ENCODE results near the gene WDR38.

The WDR38 gene

DNA sequence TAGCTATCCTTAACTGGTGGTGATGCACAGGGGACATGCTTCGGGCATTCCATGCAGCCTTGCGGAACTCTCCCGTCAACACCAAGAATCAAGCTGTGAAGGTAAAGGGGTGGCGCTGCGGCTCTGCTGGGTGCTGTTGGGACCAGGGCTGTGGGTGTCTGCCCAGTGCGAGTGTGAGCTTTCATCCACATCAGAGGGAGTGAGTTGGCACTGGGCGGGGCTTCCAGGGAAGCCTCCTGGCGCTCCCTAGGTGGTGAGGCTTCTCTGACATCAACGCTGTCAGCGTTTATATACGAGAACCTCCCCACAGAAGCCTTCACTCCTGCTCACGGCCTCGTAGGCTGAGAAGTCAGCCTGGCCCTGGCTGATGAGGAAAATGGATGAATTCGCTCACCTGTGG is 20.4 kb downstream of the WDR38 start:
- no peaks in the 10 kb centered on the region for H3K9me3 Mint-ChIP-seq
- ATAC-seq (replicated peaks), result peak; percentile 16
- peak overlapping the region; percentile 91 to 97 for H3K27ac Mint-ChIP-seq
- H3K36me3 Mint-ChIP-seq (ENCODE audit: insufficient read depth), result peaks cover 96% of the 10 kb centered on the region
- peak overlapping the region; percentile 93 to 97 for H3K4me3 Mint-ChIP-seq
- H3K27me3 Mint-ChIP-seq, result no peaks in the 10 kb centered on the region
- peaks cover 53 to 59% of the 10 kb centered on the region in 2 donors for H3K4me1 Mint-ChIP-seq (ENCODE audit: low read depth in 2 of 2)
- DNase-seq, result peak; percentile 48 to 50 (median 50)

DNA sequence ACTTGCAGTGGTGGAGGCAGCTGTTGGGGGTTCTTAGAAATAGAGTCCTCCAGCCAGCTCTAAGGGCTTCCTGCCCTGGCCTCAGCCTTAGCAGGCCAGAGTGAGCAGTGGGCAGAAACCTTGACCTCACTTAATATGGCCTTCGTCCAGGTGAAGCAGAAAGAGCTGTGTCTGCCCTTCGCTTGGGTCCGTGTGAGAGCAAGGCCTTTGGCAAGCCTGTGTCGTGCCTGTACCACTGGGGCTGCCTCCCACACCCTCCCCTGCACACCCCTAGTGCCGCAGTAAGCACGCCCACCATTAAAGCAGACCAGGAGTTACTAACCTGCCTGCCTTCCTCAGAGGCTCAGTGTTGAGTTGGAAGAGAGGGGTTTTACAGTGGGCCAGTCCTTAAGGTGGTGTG is 22.2 kb downstream of the WDR38 start:
- ATAC-seq (replicated peaks), result no peak
- peaks cover 93% of the 10 kb centered on the region for H3K36me3 Mint-ChIP-seq (ENCODE audit: insufficient read depth)
- H3K9me3 Mint-ChIP-seq, result no peaks in the 10 kb centered on the region
- no peaks in the 10 kb centered on the region for H3K27me3 Mint-ChIP-seq
- peak overlapping the region; percentile 91 to 97 for H3K27ac Mint-ChIP-seq
- peak overlapping the region in 1 of 2 donors; percentile 93 for H3K4me3 Mint-ChIP-seq
- DNase-seq, result no peak
- peaks cover 52 to 60% of the 10 kb centered on the region in 2 donors for H3K4me1 Mint-ChIP-seq (ENCODE audit: low read depth in 2 of 2)

DNA sequence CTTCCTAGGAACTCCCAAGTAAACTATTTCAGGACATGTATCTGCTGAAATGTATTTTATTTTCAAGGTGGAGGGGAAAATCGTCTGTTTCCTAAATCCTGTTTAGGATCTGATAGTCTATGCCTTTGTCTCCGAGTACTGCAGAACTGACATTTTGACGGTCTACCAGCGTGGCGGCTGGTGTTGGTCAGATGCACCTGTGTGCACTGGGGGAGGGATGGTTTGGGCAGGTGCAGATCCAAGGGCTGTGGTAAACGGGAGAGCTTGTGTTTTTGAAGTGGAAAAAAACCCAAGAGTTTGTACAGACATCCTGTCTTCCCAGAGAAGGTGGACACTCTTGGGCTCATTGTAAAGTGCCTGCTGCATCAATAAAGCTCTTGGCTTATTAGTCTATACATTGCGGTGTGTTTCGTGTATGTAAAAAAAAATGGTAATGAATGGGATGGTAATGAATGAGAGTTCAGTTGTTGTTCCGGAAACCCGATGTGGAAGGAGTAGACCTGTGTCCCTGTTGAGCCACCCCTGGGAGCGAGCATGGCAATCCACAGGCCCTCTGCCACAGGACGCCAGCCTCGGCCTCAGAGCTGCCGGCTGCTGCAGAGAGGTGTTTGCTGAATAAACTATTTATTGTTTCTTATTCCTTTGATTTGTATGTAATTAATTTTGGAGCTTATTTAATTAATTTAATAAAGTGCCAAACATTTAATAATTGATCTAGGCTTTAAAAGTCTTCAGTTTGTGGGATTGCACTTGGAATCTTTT is 23.9 kb downstream of the WDR38 start:
- H3K27me3 Mint-ChIP-seq, result no peaks in the 10 kb centered on the region
- no peak overlapping the region for H3K4me3 Mint-ChIP-seq
- no peaks in the 10 kb centered on the region for H3K9me3 Mint-ChIP-seq
- ATAC-seq (replicated peaks), result no peak
- peak overlapping the region in 1 of 2 donors; percentile 35 for H3K27ac Mint-ChIP-seq
- H3K4me1 Mint-ChIP-seq (ENCODE audit: low read depth in 2 of 2), result peaks cover 36 to 49% of the 10 kb centered on the region in 2 donors
- peaks cover 81% of the 10 kb centered on the region for H3K36me3 Mint-ChIP-seq (ENCODE audit: insufficient read depth)
- DNase-seq, result no peak

DNA sequence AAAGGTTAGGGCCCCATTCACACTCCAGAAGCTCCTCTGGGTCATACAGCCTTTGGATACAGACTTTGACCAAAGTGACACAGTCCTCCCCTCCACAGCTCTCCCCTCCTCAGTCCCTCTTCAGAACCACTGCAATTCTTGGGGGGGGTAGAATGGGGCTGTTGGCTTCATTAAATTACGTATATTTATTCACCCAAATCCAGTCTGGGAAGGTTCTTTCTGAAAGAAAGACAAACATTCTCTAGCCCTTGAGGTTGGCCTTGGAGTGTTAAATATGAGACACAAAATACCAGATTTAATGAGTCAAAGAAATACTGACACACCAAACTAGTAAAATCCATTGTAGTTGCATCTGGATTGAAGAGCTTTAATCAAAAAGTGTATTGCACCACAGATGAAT is 24.8 kb downstream of the WDR38 start:
- Mint-ChIP-seq H3K9me3 (no peaks in the 10 kb centered on the region), H3K36me3 (ENCODE audit: insufficient read depth) (peaks cover 73% of the 10 kb centered on the region), H3K27me3 (no peaks in the 10 kb centered on the region), H3K4me3 (no peak overlapping the region), H3K4me1 (ENCODE audit: low read depth in 2 of 2) (peaks cover 28 to 41% of the 10 kb centered on the region in 2 donors), H3K27ac (peak overlapping the region in 1 of 2 donors; percentile 35)
- DNase-seq (no peak), ATAC-seq (replicated peaks) (no peak)

DNA sequence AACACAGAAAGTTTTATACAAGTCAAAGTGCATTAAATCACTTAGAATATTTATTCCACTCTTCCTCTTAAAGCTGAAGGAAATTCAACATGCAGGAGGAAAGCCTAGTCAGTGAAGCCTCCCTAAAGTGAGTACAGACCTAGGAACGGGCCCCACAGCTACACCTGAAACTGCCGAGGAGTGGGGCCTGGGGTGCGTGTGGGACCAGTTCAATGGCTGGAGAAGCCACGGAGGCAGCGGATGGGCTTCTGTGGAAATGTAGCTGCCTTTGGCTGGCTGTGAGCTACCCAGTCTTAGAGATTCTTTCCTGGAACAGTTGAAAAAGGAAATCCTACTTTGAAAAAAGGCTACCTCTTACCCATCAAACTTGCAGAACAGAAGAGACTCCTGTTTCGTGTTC is 25.3 kb downstream of the WDR38 start:
- H3K36me3 Mint-ChIP-seq (ENCODE audit: insufficient read depth), result peaks cover 68% of the 10 kb centered on the region
- no peaks in the 10 kb centered on the region for H3K27me3 Mint-ChIP-seq
- H3K4me3 Mint-ChIP-seq, result no peak overlapping the region
- H3K9me3 Mint-ChIP-seq, result no peaks in the 10 kb centered on the region
- H3K27ac Mint-ChIP-seq, result peak overlapping the region in 1 of 2 donors; percentile 60
- peaks cover 23 to 36% of the 10 kb centered on the region in 2 donors for H3K4me1 Mint-ChIP-seq (ENCODE audit: low read depth in 2 of 2)
- DNase-seq, result no peak
- ATAC-seq (replicated peaks), result no peak

DNA sequence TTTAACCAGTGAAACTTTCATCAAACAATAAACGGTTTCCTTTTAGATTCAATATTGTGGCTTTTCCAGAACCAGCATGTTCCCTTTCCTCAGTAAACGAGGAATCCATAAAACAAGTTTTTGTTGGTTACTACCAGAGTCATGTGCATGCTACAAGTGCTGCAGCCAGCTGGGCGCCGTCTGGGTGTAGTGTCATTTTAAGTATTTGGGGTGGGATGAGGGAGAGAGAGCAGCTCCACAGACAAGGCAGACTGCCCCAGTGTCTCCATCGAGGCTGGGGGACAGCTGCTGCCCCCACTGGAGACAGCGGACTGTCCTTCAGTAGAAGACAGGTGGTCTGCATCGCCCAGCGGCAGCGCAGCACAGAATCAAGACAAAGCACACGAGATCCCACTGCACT is 26.0 kb downstream of the WDR38 start:
- Mint-ChIP-seq H3K4me3 (no peak overlapping the region), H3K4me1 (ENCODE audit: low read depth in 2 of 2) (peaks cover 18 to 29% of the 10 kb centered on the region in 2 donors), H3K27ac (peak overlapping the region; percentile 60 to 63), H3K36me3 (ENCODE audit: insufficient read depth) (peaks cover 61% of the 10 kb centered on the region), H3K27me3 (no peaks in the 10 kb centered on the region), H3K9me3 (no peaks in the 10 kb centered on the region)
- no peak for DNase-seq
- ATAC-seq (replicated peaks), result no peak

DNA sequence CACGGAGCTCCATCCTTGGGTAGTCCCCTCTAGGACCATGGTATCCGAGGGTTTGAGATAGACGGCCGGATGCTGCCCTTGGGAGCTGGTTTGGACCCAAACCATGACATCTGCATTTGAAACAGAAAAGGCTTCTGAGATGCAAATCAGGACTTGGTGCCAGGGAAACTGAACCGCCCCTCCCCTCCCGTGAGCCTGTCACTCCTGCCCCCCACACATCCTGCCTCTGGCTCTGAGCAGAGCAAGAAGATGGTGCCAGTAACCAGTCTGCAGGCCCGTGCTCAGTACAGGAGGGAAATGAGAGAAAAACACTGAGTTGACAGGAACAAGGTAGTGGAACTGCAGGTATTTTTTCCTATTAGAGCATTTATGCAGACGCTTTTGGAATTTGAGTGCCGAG is 27.2 kb downstream of the WDR38 start:
- Mint-ChIP-seq H3K4me1 (ENCODE audit: low read depth in 2 of 2) (peaks cover 9 to 25% of the 10 kb centered on the region in 2 donors), H3K27me3 (no peaks in the 10 kb centered on the region), H3K36me3 (ENCODE audit: insufficient read depth) (peaks cover 52% of the 10 kb centered on the region), H3K27ac (peak overlapping the region in 1 of 2 donors; percentile 63), H3K4me3 (no peak overlapping the region), H3K9me3 (no peaks in the 10 kb centered on the region)
- ATAC-seq (replicated peaks) (peak; percentile 40), DNase-seq (no peak)

DNA sequence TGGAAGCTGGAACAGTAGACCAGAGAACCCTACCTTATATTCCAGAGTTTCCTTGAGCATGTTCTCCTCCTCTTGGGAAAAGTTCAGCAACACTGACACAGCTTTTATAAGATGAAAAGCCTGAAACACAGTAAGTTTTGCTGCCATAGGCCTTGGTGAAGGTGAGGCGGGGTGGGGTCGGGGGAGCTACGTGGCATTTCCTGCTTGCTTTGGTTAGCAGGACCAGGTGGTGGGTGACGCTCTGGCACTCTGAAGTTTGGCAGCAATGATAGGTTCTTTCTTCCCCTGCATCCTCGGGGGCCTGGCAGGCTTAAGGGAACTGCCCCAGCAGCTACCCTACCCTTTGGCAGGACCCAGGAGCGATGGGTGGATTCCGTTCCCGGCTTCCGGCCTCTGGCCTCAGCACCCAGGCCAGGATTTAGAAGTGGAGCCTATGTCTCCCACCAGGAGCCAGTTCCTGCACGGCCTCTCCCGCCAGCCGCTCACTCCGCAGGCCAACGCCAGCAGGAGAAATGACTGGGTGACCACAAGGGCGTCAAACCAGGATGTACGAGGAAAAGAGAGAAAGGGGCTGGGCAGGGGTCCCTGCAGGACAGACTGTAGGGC is 28.0 kb downstream of the WDR38 start:
- Mint-ChIP-seq H3K27ac (peak overlapping the region; percentile 62 to 67), H3K4me1 (ENCODE audit: low read depth in 2 of 2) (peaks cover 9 to 25% of the 10 kb centered on the region in 2 donors), H3K27me3 (no peaks in the 10 kb centered on the region), H3K9me3 (no peaks in the 10 kb centered on the region), H3K4me3 (no peak overlapping the region), H3K36me3 (ENCODE audit: insufficient read depth) (peaks cover 48% of the 10 kb centered on the region)
- ATAC-seq (replicated peaks), result peak; percentile 48
- DNase-seq, result no peak

DNA sequence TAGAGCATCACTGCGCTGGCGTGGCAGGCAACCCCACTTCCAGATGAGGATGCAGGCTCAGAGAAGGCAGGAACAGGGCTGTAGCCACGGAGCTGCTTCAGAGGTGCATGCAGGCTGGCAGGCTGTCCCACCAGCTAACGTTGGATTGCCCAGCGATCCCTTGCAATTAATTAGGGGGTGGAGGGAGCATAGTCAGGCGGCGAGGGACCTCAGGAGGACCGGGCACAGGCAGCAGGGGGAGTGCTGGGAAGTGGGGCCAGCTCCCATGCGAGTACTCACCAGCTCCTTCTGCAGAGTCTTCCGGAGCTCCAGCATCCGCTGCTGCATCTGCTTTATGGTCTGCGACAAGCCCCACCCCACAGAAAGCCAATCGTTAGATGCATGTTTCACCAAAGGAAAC is 29.0 kb downstream of the WDR38 start:
- H3K9me3 Mint-ChIP-seq, result no peaks in the 10 kb centered on the region
- peaks cover 42% of the 10 kb centered on the region for H3K36me3 Mint-ChIP-seq (ENCODE audit: insufficient read depth)
- peak overlapping the region in 1 of 2 donors; percentile 67 for H3K27ac Mint-ChIP-seq
- no peak overlapping the region for H3K4me3 Mint-ChIP-seq
- ATAC-seq (replicated peaks), result no peak
- no peak for DNase-seq
- H3K4me1 Mint-ChIP-seq (ENCODE audit: low read depth in 2 of 2), result peaks cover 5 to 20% of the 10 kb centered on the region in 2 donors
- no peaks in the 10 kb centered on the region for H3K27me3 Mint-ChIP-seq

DNA sequence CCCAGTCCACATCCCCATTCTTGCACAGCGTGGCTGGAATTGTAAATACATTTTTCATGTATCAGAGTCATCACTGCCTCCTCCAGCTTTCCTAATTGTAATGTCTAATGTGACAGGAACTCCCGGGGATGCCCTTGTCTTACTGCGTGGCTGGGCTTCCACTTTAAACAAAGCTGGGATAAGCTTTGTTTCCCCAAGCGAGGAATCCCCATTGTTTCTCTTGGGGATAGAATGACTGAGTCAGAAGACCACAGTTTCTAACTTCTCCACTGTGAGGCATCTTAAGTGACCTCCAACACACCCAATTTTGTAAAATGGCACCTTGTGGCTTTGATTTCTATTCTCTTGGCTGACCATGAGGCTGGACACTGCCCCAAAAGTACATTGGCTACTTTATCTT is 31.1 kb downstream of the WDR38 start:
- Mint-ChIP-seq H3K4me1 (ENCODE audit: low read depth in 2 of 2) (peaks cover 2 to 8% of the 10 kb centered on the region in 2 donors), H3K27ac (peak overlapping the region in 1 of 2 donors; percentile 57), H3K27me3 (no peaks in the 10 kb centered on the region), H3K36me3 (ENCODE audit: insufficient read depth) (peaks cover 25% of the 10 kb centered on the region), H3K4me3 (no peak overlapping the region), H3K9me3 (no peaks in the 10 kb centered on the region)
- ATAC-seq (replicated peaks) (no peak), DNase-seq (no peak)

DNA sequence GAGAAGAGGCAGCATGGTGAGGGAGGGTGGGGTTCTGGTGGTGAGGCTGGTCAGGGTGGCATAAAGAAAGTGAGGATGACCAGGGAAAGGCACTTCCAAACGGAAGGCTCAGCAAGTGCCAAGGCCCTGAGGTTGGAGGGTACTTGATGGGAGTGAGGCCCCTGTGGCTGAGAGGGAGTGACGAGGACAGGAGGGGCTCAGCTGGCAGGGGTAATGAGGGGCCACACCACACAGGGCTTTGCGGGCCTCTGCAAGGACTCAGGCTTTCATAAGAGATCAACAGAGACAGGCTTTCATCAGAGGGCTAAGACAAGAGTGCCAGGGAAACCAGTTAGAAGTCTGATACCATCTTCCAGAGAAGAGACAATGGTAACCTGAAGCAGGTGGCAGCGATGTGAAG is 32.3 kb downstream of the WDR38 start:
- peaks cover 5 to 6% of the 10 kb centered on the region in 2 donors for H3K4me1 Mint-ChIP-seq (ENCODE audit: low read depth in 2 of 2)
- no peak for DNase-seq
- H3K27ac Mint-ChIP-seq, result peak overlapping the region; percentile 0 to 27
- no peaks in the 10 kb centered on the region for H3K27me3 Mint-ChIP-seq
- no peak for ATAC-seq (replicated peaks)
- no peak overlapping the region for H3K4me3 Mint-ChIP-seq
- peaks cover 20% of the 10 kb centered on the region for H3K36me3 Mint-ChIP-seq (ENCODE audit: insufficient read depth)
- H3K9me3 Mint-ChIP-seq, result no peaks in the 10 kb centered on the region

DNA sequence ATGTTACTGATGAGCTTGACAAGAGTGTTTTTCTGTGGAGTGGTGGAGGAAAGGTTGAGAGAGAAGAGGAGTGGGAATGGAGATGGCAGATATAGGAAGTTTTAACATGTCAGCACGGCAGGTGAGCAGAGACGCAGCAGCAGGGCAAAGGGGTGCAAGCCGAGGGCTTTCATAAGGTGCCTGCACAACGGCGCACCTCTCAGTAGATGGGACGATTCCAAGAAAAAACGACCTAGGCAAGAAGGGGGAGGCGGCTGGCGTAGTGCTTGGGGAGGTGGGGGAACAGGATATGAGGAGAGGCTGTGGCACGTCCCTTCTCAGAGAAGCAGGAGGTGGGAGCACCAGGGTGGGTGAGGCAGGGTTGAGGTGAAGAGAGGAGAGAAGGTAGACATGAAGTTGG is 33.2 kb downstream of the WDR38 start:
- ATAC-seq (replicated peaks) (no peak), DNase-seq (no peak)
- Mint-ChIP-seq H3K4me3 (no peak overlapping the region), H3K36me3 (ENCODE audit: insufficient read depth) (peaks cover 24% of the 10 kb centered on the region), H3K4me1 (ENCODE audit: low read depth in 2 of 2) (peaks cover 4% of the 10 kb centered on the region in 2 donors), H3K27ac (peak overlapping the region in 1 of 2 donors; percentile 3), H3K9me3 (no peaks in the 10 kb centered on the region), H3K27me3 (no peaks in the 10 kb centered on the region)

DNA sequence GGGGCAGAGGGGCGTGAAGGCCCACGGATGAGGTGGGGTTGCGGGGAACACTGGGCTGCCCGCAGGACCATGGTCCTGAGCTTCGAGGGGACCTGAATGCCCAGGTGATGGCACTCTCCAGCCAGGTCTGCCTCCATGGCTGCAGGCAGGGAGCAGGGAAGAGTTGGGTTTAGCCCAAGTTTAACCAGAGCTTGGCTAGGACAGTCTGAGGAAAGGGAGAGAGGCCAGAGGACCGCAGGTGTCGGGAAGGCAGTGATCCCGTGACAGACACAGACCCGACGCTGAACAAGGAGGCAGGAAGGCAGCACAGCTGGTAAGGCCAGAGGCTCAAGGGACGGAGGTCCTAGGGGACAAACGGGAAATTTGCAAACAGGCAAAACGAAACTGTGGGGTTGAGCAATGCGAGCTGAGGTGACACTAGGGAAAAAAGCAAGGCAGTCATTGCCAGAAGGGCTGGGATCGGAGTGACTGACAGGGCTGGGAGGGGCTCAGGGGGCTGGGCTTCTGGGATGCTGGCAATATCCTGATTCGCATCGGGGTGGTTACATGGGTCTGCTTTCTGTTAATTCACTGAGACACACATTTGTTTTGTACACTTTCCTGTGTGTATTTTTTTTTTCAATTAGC is 33.7 kb downstream of the WDR38 start:
- peaks cover 0 to 4% of the 10 kb centered on the region in 2 donors for H3K4me1 Mint-ChIP-seq (ENCODE audit: low read depth in 2 of 2)
- no peak overlapping the region for H3K4me3 Mint-ChIP-seq
- H3K27me3 Mint-ChIP-seq, result no peaks in the 10 kb centered on the region
- DNase-seq (no peak), ATAC-seq (replicated peaks) (no peak)
- H3K36me3 Mint-ChIP-seq (ENCODE audit: insufficient read depth), result peaks cover 21% of the 10 kb centered on the region
- no peaks in the 10 kb centered on the region for H3K9me3 Mint-ChIP-seq
- H3K27ac Mint-ChIP-seq, result peak overlapping the region in 1 of 2 donors; percentile 3

DNA sequence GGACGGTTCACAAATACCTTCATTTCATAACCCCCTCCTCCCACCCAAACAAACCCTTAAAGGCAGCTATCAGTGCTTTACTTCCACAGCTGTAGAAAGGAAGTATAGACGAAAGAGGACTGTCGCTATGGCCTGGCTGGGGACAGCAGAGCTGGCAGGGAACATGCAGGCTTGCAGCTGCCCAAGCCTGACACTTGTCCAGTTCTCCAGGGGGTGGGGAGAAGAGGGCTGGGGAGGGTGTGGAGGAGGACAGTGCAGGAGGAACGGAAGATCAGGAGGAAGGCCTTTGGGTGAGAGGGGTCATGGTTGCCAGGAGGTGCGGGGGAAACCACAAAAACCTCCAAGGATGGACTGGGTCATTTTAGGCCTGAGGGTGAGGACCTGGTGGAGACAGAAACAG is 34.6 kb downstream of the WDR38 start:
- Mint-ChIP-seq H3K4me3 (no peak overlapping the region), H3K36me3 (ENCODE audit: insufficient read depth) (peaks cover 24% of the 10 kb centered on the region), H3K9me3 (no peaks in the 10 kb centered on the region), H3K27me3 (no peaks in the 10 kb centered on the region), H3K27ac (no peak overlapping the region), H3K4me1 (ENCODE audit: low read depth in 2 of 2) (peaks cover 0 to 4% of the 10 kb centered on the region in 2 donors)
- DNase-seq (no peak), ATAC-seq (replicated peaks) (no peak)
